HG02938 (cell line): Measurements from ENCODE around the gene MAP7D3.
A peak's percentile ranks its signal among the peaks of the same experiment; 100 is the strongest.
"Not testable (repeated sequence)": the region's sequence is repeated elsewhere in the genome, so short reads cannot be mapped to it uniquely, and the experiment has no call there.

Source experiments
- ATAC-seq: cut with Tn5 transposase; IDR thresholded peaks from one replicate; pipeline ENCODE4 v1.9.1; 2021; ENCODE audit warnings: mild to moderate bottlenecking, moderate library complexity; ENCODE audit not compliant: unreplicated experiment

The MAP7D3 gene

DNA sequence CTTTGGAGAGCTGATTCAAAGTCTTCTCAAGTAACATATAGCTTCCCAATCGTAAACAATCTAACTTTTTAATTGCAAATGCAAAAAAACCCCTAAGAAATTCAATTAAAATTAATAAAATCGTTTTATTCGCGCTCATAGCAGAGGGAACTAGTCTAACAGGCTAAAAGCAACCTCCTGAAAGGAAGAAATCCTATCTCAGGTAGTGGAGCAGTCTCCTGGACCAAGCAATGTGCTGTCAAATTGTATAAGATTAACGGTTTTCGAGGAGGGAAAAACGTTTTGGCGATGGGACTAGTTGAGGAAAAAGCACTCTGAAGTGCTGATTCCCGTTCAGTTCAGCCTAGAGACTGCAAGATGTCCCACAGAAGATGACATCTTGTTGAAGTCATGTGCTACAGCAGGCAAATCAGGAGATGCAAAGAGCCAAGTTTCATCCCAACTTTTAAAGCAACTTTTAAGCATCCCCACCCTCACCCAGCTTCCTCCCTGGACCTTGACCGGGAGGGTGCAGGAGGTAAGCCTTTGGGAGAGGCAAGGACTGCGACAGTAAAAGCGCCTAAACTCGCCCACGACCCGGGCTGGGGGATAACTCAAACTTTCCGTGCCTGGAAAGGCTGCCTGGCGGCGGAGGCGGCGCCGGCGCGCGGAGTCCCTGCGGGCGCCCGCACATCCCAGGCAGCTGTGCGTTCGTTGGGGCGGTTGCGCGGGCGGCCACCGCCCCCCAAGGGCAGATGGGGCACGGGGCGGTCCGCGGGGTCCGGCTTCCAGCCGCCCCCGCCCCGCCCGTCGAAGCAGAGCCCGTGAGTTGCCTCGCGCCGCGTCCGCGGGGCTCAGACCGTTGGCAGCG, 784 bp downstream of the MAP7D3 start:
- ATAC-seq = peak; percentile 31

DNA sequence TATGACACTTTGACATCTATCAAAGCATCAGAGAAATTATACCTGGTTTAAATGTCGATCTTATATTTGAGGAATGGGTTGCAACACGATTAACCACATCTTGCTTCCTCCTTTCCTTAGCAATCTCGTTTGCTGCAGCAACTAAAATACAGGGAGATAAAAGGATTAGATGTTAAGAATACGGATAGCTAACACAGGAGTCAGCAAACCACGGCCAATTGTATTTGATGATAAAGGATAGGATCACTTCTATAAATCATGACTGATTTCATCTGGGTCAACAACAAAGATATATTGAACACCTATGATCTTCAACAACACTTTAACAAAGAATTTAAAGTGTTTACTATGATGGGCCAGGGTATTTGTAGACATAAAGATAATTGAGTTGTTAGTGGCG, 5.0 kb downstream of the MAP7D3 start:
- no peak for ATAC-seq

DNA sequence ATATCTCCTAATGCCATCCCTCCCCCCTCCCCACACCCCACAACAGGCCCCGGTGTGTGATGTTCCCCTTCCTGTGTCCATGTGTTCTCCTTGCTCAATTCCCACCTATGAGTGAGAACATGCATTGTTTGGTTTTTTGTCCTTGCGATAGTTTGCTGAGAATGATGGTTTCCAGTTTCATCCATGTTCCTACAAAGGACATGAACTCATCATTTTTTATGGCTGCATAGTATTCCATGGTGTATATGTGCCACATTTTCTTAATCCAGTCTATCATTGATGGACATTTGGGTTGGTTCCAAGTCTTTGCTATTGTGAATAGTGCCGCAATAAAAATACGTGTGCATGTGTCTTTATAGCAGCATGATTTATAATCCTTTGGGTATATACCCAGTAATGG, 13.4 kb downstream of the MAP7D3 start:
- ATAC-seq = not testable (repeated sequence)

DNA sequence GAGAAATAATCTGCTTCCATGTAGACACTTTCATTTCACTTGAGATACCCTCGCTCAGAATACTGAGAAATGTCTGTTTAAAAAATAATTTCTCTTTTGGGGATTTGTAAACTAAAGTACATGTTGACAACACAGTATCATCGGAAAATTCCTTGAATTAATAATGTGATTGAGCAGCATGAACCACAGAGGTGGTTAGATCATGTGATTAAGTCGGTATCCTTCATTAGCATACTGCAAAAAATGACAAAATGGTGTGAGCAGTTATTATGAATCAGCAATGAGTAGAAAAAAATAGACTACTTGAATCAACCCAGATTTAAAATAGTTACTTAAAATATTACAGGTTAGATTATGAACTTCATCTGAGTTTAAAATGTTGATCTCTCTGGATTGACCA, 14.1 kb downstream of the MAP7D3 start:
- no peak for ATAC-seq

DNA sequence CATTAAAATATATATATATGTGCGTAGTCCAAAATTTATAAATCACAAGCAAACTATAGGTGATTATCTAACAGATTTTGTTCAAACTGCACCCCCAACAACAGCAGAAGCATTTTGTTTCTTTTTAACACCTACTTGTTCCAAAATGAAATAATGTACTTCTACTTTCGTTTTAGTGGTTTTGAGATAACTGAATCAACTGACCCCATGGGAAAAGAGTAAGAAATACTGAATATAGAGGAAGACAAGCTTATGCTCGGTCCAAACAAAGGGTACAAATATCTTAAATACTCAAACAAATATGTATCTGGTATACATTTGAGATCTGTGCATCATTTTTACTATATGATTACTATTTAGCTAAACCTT, 22.4 kb downstream of the MAP7D3 start:
- peak; percentile 70 for ATAC-seq

DNA sequence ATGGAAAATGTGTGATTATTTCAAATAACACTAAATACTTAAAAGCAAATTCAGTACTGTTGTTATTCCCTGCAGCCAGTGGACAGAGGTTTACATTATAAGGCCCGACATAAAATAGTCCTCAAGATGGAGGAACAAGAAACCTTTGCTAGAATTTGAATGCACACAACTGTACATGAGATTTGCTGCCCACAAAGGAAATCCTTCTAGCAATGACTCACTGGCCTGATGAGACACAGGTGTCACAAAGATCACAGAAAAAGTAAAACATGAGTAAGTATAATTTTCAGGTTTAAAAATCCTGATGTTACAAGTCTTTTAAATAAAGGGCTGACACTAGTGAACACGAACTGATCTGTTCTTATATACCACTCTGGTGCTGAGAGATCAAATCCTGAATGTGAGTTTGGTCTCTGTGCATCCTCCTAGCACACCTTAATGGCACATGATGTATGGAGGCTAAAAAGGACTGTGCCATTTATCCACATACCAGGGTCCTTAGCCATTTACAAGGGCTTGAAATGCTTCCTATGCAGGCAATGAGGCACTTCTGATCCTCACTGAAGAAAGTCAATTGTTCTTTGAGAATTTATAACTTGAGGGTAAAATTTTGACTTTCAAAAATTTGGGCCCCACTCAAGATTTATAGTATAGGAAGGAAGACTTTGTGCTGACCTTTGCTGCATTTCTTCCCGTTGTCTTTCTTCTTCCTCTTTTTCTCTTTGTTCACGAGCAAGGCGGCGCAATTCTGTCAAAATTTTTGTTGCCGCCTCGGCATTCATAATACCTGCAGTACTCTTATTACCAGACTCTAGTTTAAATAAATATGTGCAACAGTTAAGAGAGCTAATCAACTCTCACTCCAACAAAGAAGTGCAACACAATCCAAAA, 23.0 kb downstream of the MAP7D3 start:
- no peak for ATAC-seq

DNA sequence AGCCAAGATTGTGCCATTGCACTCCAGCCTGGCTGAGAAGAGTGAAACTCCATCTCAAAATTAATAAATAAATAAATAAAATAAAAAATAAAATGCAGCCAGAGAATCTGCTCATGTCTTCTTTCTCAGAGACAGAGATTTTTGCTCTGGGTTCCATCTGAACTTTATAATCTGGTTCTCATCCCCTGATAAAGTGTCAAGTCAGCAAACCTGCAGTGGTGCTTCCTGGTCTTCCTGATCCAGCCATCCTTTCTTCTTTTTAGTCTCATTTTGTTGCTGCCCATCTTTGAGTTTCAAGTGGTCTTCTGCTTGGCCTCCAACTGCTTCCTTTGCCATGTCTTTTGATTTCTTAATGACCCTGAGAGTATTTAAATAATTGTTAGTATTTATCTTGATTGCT, 24.1 kb downstream of the MAP7D3 start:
- no peak for ATAC-seq

DNA sequence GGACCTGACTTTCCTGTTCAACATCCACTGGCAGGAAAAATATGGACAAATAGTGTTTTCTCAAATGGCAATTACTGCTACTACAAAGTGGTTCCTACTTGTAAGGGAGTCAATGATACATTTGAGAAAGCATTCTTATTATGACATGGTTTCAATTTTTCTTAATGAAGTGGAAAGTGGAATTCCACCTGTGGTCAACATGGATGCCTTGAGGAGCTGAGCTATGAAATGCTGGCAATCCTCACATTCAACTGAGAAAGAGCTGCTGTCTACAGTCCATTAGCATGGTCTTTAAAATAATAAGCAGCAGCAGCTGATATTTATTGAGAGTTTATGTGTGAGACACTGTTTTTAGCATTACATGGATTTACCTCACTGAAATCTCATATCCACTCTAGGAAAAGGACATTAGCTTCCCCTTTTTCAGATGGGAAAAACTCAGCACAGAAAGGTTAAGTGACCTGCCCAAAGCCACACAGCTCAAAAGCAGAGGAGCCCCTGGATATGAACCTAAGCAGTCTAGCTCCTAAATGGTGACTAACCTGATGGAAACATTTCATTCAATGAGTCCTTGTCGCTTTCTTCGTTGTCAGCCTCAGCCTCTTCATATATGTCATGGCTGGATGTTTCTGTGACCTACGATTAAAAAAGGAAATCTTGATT, 29.2 kb downstream of the MAP7D3 start:
- no peak for ATAC-seq

DNA sequence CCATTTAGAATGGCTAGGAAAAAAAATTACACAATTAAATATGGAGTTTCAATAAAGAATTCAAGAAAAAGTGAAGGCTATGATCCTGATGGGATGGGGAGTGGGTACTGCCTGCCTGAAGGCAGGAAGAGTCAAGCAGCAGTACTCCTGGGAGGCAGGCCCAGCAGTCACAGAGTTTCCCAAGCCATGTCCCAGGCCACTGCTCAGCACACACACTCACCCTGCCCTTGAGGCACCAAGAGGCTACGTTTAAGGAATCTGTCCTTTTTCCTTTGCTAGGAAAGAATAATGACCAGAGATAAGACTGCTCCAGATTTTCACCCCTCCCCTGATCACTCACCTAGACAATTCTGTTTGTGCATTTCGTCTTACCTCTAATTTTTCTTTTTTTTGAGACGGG, 30.2 kb downstream of the MAP7D3 start:
- ATAC-seq = no peak

DNA sequence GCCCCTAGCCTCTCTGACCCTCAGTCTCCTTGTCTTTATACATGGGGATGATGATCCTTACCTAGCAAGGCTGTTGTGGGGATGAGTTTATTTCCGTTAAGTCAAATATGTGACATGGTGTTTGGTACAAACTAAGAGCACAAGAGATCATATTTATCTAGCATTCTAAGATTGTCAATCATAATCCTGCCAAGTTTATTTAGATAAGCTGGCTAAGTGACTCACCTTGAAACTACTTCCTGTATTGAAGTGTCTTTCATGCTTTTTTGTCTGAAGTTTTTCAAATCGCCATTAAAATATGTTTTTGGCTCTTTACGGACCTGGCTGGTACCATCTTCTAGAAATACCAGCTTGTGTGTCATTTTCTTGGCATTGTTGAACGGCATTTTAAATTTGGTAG, 30.7 kb downstream of the MAP7D3 start:
- no peak for ATAC-seq

DNA sequence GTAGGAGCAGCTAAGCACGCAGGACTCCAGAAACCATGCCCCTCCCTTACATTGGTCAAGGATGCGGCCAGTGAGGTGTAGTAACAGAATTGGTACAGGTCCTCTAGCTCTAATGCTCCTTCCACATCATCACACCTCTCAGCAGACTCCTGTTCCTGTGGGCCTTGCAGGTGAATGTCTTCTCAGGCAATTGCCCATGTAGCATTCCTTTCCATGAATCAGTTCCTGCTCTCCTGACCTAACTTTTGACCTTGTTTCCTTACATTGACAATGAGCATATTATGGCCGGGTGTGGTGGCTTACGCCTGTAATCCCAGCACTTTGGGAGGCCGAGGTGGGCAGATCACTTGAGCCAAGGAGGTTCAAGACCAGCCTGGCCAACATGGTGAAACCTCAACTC, 31.3 kb downstream of the MAP7D3 start:
- no peak for ATAC-seq

DNA sequence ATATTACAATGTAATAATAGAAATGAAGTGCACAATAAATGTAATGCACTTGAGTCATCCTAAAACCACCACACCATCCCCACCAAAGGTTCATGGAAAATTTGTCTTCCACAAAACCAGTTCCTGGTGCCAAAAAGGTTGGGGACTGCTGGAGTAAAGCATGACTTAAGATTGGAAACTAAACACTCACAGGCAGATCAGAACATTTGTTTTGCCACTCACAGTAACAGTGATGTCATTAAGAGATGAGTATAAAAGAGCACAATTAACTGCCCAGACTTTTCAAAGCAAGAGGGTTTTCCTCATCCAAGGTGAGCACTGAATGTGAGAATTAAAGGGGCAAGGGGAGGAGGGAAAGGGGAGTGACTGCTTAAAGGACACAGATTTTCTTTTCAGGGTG, 35.6 kb downstream of the MAP7D3 start:
- ATAC-seq = no peak

DNA sequence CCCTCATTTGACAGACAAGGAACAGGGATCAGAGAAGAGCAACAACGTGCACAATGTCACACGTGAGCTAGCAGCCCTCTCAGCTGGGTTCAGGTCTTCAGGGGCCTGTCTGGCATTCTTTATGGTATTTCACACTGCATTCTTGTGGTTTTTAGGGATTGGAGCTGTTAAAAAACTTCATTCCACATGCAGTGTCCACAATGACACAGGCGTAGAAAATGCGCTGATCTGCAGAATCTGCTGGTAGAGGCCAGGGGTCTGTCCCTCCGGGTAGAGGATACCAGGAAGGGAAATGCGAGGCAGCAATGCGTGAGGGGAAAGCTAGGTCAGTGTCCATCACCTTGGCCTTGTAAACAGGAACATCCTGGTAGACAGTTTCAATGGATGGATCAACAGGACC, 36.6 kb downstream of the MAP7D3 start:
- no peak for ATAC-seq

DNA sequence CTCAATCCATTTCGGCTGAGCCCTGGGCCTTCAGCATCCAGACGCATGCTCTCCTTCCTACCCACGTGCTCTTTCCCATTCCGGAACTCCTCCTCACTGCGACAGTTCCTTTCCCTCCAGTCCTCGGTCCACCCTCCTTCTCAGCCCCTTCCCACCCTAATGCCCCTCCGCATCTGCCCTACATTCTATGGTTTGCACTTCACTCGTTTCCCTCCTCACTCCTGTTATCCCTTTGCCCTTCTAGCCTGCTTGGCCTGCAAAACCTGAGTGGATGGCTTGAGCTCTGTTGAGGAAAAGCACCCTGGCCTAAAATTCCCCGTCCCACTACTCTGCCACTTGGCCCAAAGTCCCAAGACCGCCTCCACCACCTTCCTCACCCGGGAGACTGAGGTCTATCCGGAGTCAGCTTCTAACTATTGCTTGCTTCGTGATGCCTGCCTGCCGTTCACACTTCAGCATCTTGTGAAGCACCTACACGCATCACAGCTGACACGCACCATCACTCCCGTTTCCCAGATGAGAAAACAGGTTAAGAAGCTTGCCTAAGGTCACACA, 38.6 kb downstream of the MAP7D3 start:
- ATAC-seq = no peak

DNA sequence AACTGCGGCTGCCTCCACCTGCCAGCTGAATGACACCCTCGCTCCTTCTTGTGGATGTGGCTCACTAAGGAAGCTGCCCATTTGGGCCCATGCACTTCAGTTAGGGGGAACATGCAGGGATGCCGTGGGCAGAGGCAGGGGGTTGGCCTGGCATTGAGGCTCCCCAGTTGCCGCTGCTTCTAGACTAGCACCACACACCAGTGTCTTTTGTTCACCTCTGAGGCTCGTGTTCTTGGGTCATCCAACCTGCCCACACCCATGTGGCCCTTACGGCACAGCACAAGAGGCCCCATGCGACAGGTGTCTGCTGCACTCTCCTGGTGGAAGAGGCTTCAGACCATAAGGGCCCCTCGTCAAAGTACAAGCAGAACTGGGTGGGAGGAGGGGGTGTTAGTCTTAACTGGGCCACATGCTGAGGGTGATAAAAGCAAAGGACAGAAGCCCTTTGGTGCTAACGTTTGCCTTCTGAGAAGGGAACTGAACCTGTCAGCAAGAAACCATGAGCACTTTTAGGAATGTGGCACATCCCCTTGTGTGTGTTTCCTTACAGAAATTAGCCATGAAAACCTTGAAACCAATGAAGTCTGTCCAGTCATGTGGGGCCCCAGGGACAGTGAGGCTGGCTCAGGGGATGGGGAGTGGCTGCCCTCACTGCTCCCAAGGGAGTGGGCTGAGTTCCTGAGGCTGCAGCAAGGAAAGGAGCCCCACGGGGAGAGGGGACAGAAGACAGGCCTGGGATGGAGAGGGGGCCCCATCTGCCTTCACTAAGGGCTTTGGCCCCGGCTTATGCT, 39.2 kb downstream of the MAP7D3 start:
- no peak for ATAC-seq

DNA sequence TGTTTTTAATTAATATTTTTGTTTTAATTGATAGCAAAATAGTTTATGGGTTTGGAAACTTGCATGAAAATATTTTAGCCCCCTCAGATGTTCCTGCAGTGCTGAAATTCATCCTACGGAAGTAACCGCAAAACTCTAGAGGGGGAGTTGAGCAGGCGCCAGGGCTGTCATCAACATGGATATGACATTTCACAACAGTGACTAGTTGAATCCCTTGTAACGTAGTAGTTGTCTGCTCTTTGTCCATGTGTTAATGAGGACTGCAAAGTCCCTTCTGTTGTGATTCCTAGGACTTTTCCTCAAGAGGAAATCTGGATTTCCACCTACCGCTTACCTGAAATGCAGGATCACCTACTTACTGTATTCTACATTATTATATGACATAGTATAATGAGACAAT, 40.4 kb downstream of the MAP7D3 start:
- no peak for ATAC-seq

DNA sequence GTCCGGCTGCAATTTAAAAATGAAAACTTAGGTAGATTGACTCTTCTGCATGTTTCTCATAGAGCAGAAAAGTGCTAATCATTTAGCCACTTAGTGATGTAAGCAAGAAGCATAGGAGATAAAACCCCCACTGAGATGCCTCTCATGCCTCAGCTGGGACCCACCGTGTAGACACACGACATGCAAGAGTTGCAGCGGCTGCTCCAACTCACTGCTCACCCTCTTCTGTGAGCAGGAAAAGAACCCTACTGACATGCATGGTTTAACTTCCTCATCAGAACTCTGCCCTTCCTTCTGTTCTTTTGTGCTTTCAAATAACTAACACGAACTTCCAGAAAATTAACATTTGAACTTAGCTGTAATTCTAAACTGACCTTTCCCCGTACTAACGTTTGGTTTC, 41.0 kb downstream of the MAP7D3 start:
- no peak for ATAC-seq

DNA sequence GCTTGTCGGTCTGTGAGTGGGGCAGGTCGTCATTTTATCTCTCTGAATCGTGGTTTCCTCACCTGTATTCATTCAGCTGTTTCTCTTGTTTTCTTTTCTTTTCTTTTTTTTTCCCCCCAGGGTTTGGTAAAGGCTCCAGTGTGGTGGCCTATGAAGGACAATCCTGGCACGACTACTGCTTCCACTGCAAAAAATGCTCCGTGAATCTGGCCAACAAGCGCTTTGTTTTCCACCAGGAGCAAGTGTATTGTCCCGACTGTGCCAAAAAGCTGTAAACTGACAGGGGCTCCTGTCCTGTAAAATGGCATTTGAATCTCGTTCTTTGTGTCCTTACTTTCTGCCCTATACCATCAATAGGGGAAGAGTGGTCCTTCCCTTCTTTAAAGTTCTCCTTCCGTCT, 41.4 kb downstream of the MAP7D3 start:
- no peak for ATAC-seq

DNA sequence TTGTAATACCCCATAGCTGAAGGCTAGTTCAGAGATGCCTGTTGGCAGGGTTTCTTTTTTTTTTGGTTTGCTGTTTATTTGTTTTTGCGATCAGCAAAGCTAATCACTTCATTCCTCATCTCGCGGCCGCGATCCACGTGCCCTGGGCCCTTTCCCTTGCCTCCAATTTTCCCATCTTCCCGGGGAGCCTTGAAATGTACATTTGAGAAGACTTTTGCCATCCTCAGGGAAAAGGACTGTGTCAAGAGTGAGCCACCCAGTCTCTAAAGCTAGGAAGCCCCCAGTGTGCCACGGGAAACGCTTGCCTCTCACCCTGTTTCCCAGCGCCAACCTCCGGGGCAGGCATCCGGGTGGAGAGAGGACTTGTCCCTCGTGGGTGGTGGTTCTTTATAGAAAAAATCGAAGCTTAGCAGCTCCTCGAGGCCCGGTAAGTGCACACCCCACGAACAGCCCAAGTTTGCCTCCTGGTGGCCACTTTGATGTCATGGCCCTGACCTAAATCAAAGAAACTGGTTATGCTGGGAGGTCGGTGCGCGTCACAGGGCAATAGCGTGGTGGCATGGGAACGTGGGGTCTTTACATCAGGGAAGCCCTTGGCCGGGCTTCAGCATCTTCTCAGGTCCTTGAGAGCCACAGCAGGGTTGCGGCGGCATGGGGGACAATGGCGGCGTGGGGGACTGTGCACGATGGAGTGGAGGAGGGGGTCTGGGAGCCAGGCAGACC, 42.0 kb downstream of the MAP7D3 start:
- ATAC-seq = no peak

DNA sequence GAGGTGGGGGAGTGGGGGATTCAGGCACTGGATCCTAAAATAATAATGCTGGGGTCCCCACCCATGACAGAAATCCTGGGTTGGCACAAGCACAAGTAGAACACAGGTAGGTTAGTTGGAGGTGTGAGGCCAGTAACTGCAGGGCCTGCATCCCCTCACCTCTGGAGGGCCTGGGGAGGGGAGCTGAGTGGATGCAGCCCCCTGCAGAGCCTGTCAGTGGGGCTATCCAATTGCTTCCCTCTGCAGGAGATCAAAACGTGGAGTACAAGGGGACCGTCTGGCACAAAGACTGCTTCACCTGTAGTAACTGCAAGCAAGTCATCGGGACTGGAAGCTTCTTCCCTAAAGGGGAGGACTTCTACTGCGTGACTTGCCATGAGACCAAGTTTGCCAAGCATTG, 43.7 kb downstream of the MAP7D3 start:
- ATAC-seq = no peak
